ENCODE results near the gene MACC1. TPM values are rescaled to one million over a fixed set of nuclear protein-coding genes. Genes with fewer than 3 reads are reported as not detected.

MACC1 gene
- total and polyA plus RNA-seq, 2 of the 13 experiments (the other 11 are each of a cell fraction or from before 2014, with no cell fraction given), result 0.04 TPM; not detected in 1

- no peak for TF ChIP-seq DDIT3 (CRISPR knock-in tag; IDR thresholded peaks at IDR 0.05)
- no peak for TF ChIP-seq ZBTB1 (CRISPR knock-in tag; IDR thresholded peaks at IDR 0.05; ENCODE audit: borderline replicate concordance)
- peak; percentile 84 for TF ChIP-seq ZNF264 (CRISPR knock-in tag; IDR thresholded peaks at IDR 0.05)
- no peak for TF ChIP-seq ZNF7 (CRISPR knock-in tag; IDR thresholded peaks at IDR 0.05)
- no peak for TF ChIP-seq ZNF24 (IDR thresholded peaks at IDR 0.05)
- TF ChIP-seq PTBP1 (IDR thresholded peaks at IDR 0.05; ENCODE audit: low read depth, low read length, poor library complexity, severe bottlenecking), result no peak
- peak; percentile 75 for TF ChIP-seq SP4 (CRISPR knock-in tag; IDR thresholded peaks at IDR 0.05)
- peak; percentile 29; the same call in 1 of the 2 replicates for TF ChIP-seq ZNF564 (CRISPR knock-in tag; IDR thresholded peaks at IDR 0.05)
- TF ChIP-seq ZNF101 (CRISPR knock-in tag; IDR thresholded peaks at IDR 0.05; ENCODE audit: borderline replicate concordance, low read depth), result no peak
- no peak for TF ChIP-seq PRDM4 (CRISPR knock-in tag; IDR thresholded peaks at IDR 0.05; ENCODE audit: borderline replicate concordance)
- no peak for TF ChIP-seq ZNF850 (CRISPR knock-in tag; conservative IDR thresholded peaks at IDR 0.05)
- TF ChIP-seq ZNF205 (CRISPR knock-in tag; IDR thresholded peaks at IDR 0.05), result peak; percentile 54
- TF ChIP-seq MXI1 (IDR thresholded peaks at IDR 0.05; ENCODE audit: borderline replicate concordance, low read depth, low read length), result peak; percentile 54; the same call in 1 of the 3 replicates
- no peak for TF ChIP-seq ZNF33B (CRISPR knock-in tag; IDR thresholded peaks at IDR 0.05)
- peak; percentile 27; the same call in 1 of the 2 replicates for TF ChIP-seq TFDP1 (CRISPR knock-in tag; IDR thresholded peaks at IDR 0.05; ENCODE audit: borderline replicate concordance)
- no peak for TF ChIP-seq HIVEP1 (CRISPR knock-in tag; IDR thresholded peaks at IDR 0.05)
- no peak for TF ChIP-seq RFX3 (CRISPR knock-in tag; IDR thresholded peaks at IDR 0.05)
- TF ChIP-seq ZNF292 (CRISPR knock-in tag; IDR thresholded peaks at IDR 0.05; ENCODE audit: borderline replicate concordance, low read depth), result peak; percentile 100
- TF ChIP-seq TAF15 (IDR thresholded peaks at IDR 0.05; ENCODE audit: low read depth, low read length, poor library complexity, severe bottlenecking), result no peak
- TF ChIP-seq MAX (IDR thresholded peaks at IDR 0.05), result peak; percentile 73
- no peak; the same call in 1 of the 2 replicates for TF ChIP-seq PLSCR1 (CRISPR knock-in tag; IDR thresholded peaks at IDR 0.05; ENCODE audit: borderline replicate concordance)
Observed at GRCh38 chr7:20219446-20220292, 2.5 kb upstream of the MACC1 start (continued).
